GM18520 (cell line): Measurements from ENCODE around the gene TREML2.

Experiments used
- ATAC-seq: cut with Tn5 transposase; IDR thresholded peaks from one replicate; pipeline ENCODE4 v1.9.1; 2021; ENCODE audit not compliant: unreplicated experiment

Gene TREML2

GRCh38 chr6:41177287-41177686 lies 23.7 kb downstream of the TREML2 start:
- ATAC-seq = no peak

GRCh38 chr6:41176189-41176588 lies 24.8 kb downstream of the TREML2 start:
- no peak for ATAC-seq

GRCh38 chr6:41175084-41175483 lies 25.9 kb downstream of the TREML2 start:
- ATAC-seq = no peak

GRCh38 chr6:41174610-41175009 lies 26.3 kb downstream of the TREML2 start:
- ATAC-seq = no peak

DNA sequence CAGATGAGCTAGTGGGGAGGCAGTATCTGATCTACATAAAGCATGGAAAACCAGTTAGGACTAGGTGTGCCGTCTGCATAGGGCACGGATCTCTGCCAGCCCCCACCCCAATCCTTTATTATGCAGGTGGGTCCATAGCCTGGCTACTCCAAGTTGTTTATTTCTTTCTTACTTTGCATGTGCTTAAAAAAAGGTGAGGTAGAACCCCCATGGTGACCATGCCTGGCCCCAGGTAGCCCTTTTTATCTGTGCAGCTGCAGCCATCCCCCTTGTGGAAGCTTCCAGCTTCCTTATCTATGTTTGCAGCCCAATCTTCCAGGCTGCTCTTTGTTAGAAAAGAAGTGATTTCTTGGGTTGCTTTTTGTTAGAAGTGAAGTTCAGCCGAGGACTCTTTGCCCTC lies 29.0 kb downstream of the TREML2 start:
- no peak for ATAC-seq

DNA sequence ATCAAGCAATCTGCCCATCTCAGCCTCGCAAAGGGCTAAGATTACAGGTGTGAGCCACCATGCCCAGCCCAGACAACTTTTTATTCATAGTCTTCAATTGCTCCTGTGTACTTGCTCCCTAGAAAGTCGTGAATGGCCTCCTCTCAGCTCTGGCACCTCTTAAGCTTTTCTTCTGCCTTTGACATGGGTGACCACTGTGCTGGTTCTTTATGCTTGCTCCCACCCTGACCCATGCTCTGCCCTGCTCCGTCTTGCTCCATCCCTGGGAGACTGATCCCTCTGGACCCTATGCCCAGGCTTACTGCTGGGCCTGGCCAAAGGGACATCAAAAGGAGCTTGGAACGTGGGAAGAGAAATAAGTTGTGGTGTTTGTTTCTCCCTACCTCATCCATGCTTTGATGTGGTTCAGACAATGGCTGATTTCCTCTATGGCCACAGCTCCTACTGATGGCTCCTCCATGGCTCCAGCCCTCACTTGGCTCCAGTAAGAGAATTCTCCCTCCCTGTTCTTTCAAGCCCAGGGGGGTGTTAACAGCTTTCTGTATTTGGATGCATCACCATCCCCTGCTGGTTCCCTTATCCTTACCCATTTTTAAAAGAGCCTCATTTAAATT lies 30.3 kb downstream of the TREML2 start:
- no peak for ATAC-seq

- ATAC-seq = no peak
Observed at GRCh38 chr6:41167173-41167963, 33.6 kb downstream of the TREML2 start.

DNA sequence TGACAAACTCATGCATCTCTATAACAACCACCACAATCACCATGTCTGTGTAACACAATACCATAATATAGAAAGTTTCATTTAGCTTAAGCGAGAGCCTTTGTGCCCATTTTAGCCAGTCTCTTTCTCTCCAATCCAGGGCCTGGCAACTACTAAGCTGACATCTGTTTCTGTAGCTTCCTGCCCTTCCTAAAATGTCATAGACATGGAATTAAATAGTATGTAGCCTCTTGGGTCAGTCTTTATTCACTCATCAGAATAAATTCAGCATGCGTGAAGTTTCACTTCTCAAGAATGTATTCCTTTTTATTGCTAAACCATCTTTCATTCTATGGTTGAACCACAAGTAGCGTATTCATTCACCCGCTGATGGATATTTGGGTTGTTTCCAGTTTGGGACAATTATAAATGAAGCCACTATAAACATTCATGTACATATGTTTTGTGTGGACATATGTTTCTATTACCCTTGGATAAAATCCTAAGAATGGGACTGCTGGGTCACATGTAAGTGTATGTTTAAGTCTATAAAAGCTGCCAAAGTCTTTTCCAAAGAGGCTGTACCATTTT lies 36.3 kb downstream of the TREML2 start:
- no peak for ATAC-seq

DNA sequence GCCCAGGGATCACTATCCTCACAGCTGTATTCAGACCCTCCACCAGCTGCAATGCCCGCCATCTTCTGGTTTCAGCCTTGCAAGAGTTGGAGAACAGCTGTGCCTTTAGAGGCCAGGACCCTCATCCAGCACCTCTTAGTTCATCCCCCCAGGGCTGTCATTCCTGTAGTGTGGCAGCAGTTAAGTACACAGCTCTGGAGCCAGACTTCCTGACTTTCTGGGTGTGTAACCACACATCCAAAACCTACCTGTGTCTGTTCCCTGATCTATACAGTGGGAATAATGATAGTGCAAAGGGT lies 37.6 kb downstream of the TREML2 start:
- ATAC-seq = no peak

GRCh38 chr6:41162687-41163418 lies 38.1 kb downstream of the TREML2 start, which contains the start of gene TREM2:
Gene TREM2 (minus strand): TSS chr6:41163116. CDS start chr6:41163082, 34 bp downstream.
- ATAC-seq = no peak

DNA sequence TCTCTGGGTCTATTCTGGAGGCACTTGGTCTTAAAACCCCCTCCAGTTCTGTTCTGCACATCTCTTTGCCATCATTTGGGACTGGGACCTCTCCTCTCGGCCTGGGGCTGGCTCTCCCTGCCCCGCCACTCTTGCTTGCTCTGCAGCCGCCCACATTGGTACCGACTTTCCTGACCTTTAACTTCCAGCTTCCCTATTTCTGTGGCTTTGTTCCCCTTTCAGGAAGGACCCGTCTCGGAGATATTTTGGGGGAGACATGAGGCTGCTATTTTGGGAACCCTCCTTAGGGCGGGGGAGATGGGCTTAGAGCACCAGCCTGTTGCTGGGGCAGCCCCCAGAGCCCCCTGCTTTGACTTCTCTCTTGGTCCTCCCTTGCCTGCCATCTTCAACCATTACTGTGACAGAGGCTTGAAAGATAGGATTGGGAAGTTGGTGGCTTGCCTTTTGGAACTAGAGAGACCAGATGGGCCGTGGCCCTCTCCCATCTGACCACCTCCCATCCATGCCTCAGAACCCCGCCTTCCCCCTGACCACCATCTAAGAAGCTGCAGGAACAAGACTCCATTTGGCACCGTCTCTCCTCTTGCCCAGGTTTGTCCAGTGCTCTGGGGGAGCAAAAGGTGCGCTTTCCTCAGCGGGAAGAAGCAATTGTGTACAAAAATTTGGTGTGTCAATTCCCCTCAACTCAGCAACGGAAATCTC lies 38.9 kb downstream of the TREML2 start:
- no peak for ATAC-seq

- no peak for ATAC-seq
Observed at GRCh38 chr6:41161380-41161779, 39.6 kb downstream of the TREML2 start.

- ATAC-seq = no peak
Observed at GRCh38 chr6:41160933-41161332, 40.0 kb downstream of the TREML2 start.

GRCh38 chr6:41159415-41160082 lies 41.4 kb downstream of the TREML2 start:
- no peak for ATAC-seq

- ATAC-seq = no peak
Observed at GRCh38 chr6:41157323-41157722, 43.6 kb downstream of the TREML2 start.

- no peak for ATAC-seq
Observed at GRCh38 chr6:41156771-41157170, 44.2 kb downstream of the TREML2 start.

- no peak for ATAC-seq
Observed at GRCh38 chr6:41156001-41156400, 44.9 kb downstream of the TREML2 start.

GRCh38 chr6:41155132-41155805 lies 45.7 kb downstream of the TREML2 start:
- ATAC-seq = no peak

GRCh38 chr6:41153992-41154625 lies 46.8 kb downstream of the TREML2 start, which contains the start of gene TREML1:
Gene TREML1 (minus strand): TSS chr6:41154347. CDS start chr6:41154288, 59 bp downstream.
- ATAC-seq = no peak
